Lower leg skin (tissue), 3 donors: ENCODE data around the gene TUFM.

Experiments used
- POLR2A ChIP-seq, 2 donors: fragments of 450-650 bp; IDR thresholded peaks; one replicate each; pipeline ENCODE4 v1.6.1; 2016 to 2017; ENCODE audit warnings: antibody characterized with exemption in 2 of 2, mild to moderate bottlenecking in 1 of 2, moderate library complexity in 1 of 2
- TF ChIP-seq, protein P1 (sequence below), 3 donors: fragments of 450-650 bp; IDR thresholded peaks; one replicate each; pipeline ENCODE4 v1.5.1; 2016; ENCODE audit warnings: antibody characterized with exemption in 3 of 3, mild to moderate bottlenecking in 3 of 3, moderate library complexity in 2 of 3

DNA sequence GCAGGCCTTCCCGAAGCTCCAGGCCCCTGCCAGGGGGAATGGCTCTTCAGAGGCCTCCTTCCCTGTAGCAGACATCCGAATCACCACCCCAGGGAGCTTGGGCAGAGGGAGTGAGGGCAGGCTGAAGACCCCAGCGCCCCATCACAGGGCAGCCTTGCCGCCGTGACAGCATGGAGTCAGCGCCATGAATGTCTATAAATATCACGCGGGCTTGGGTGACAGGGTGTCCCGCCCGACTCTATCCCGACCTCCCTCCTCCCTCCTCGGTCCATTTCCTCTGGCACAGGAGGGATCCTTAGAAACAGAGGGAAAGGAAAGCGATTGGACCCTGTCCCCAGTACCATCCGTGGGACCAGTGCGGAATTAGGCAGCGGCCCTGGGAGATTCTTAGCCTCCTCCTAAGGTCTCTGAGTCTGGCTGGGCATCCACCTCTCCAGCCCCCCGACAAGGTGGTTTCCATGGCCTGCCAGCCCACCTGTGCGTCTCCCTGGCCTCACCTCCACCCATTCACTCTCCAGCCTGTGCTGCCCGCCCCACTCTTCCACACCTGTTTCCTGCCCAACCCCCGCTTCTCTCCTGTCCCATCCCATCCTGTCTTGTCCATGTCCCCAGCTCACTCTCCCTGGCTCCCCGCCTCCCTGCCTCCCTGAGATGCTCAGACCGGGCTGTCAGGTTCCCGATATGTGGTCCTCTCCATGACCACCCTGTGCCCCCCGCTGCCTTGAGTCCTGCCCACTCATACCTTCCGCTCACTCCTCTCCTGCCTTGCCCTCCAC is 37.3 kb upstream of the TUFM start:
- TF ChIP-seq POLR2A (IDR thresholded peaks at IDR 0.05): no peak
- TF ChIP-seq, protein P1, sequence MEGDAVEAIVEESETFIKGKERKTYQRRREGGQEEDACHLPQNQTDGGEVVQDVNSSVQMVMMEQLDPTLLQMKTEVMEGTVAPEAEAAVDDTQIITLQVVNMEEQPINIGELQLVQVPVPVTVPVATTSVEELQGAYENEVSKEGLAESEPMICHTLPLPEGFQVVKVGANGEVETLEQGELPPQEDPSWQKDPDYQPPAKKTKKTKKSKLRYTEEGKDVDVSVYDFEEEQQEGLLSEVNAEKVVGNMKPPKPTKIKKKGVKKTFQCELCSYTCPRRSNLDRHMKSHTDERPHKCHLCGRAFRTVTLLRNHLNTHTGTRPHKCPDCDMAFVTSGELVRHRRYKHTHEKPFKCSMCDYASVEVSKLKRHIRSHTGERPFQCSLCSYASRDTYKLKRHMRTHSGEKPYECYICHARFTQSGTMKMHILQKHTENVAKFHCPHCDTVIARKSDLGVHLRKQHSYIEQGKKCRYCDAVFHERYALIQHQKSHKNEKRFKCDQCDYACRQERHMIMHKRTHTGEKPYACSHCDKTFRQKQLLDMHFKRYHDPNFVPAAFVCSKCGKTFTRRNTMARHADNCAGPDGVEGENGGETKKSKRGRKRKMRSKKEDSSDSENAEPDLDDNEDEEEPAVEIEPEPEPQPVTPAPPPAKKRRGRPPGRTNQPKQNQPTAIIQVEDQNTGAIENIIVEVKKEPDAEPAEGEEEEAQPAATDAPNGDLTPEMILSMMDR (IDR thresholded peaks at IDR 0.05): no peak
